ENCODE measurements around the gene NFIA. TPM values are rescaled to one million over a fixed set of nuclear protein-coding genes. Genes with fewer than 3 reads are reported as not detected.

NFIA gene
- total and polyA plus RNA-seq, 2 donors (not counting 1 experiment from before 2014, with no cell fraction given): 0.28 to 0.54 TPM

- POLR2A ChIA-PET: interaction anchor here (0.7 to 1.1 kb wide), 4 partner anchors 22 to 1360 kb away, joined by 3 to 6 read pairs (median 4); no protein-coding TSS in a partner anchor
- Histone ChIP-seq H3K9me3 (ENCODE audit: control extremely low read depth in 1 of 3, control insufficient read depth in 2 of 3, insufficient read depth in 1 of 3, low read length in 2 of 3) (peaks cover 0 to 3% (median 0%) of the 10 kb centered on the region in 3 donors), H3K4me2 (replicated peaks; ENCODE audit: low read depth, low read length, poor library complexity, severe bottlenecking) (peak overlapping the region; percentile 75), H2AFZ (ENCODE audit: insufficient read depth, low read depth, low read length, poor library complexity, severe bottlenecking) (peak overlapping the region; percentile 80), H4K20me1 (ENCODE audit: control insufficient read depth, insufficient read depth, low read length, poor library complexity, severe bottlenecking) (no peaks in the 10 kb centered on the region), H3K79me2 (ENCODE audit: control insufficient read depth, insufficient read depth, low read length) (no peaks in the 10 kb centered on the region), H3K4me3 (ENCODE audit: control extremely low read depth in 1 of 5, extremely low read depth in 1 of 5, insufficient read depth in 1 of 5, low read depth in 2 of 5, low read length in 4 of 5) (peak overlapping the region; percentile 54 to 98 (median 67)), H3K36me3 (replicated peaks in 1 of 2; ENCODE audit: control extremely low read depth in 1 of 2, control insufficient read depth in 1 of 2, extremely low read depth in 1 of 2, insufficient read depth in 2 of 2, low read length in 1 of 2) (no peaks in the 10 kb centered on the region), H3K9ac (ENCODE audit: low read length) (peak overlapping the region; percentile 73), H3K4me1 (ENCODE audit: control insufficient read depth in 2 of 2, insufficient read depth in 2 of 2, low read length in 2 of 2) (peaks cover 33% of the 10 kb centered on the region in 2 donors), H3K27me3 (replicated peaks in 1 of 4; ENCODE audit: control extremely low read depth in 1 of 4, control insufficient read depth in 3 of 4, insufficient read depth in 4 of 4, low read length in 3 of 4) (peaks cover 0 to 40% (median 33%) of the 10 kb centered on the region in 4 experiments), H3K27ac (ENCODE audit: low read length in 2 of 2) (peak overlapping the region; percentile 71 to 83)
- H3K27ac Mint-ChIP-seq: peak overlapping the region; percentile 75
- peaks cover 35% of the 10 kb centered on the region for H3K27me3 Mint-ChIP-seq
- no peaks in the 10 kb centered on the region for H3K9me3 Mint-ChIP-seq (ENCODE audit: insufficient read depth)
- intact Hi-C loops (cut with micrococcal nuclease): loop anchor here (1.0 to 5.0 kb wide), 4 partner anchors 28 to 1704 kb away; partner anchors contain the start of genes ATG4C, TM2D1 and USP1
- peaks cover 36% of the 10 kb centered on the region for H3K4me1 Mint-ChIP-seq
- ATAC-seq (ENCODE audit: low read depth) (peak; percentile 42), DNase-seq (peak; percentile 91)
- no peak for TF ChIP-seq EZH2 (IDR thresholded peaks at IDR 0.05; ENCODE audit: borderline replicate concordance, insufficient read depth, low read depth, low read length, poor library complexity, severe bottlenecking)
- WGBS (ENCODE audit: insufficient coverage): 1% methylated on average over 11 of the region's 19 CpGs
- peak overlapping the region; percentile 92 for H3K4me3 Mint-ChIP-seq
- CTCF ChIA-PET: interaction anchor here (0.7 to 3.5 kb wide), 9 partner anchors 8 to 35 kb away, joined by 3 to 40 read pairs (median 3); no protein-coding TSS in a partner anchor
Observed at GRCh38 chr1:61077676-61078541, 4.5 kb upstream of the NFIA start.

DNA sequence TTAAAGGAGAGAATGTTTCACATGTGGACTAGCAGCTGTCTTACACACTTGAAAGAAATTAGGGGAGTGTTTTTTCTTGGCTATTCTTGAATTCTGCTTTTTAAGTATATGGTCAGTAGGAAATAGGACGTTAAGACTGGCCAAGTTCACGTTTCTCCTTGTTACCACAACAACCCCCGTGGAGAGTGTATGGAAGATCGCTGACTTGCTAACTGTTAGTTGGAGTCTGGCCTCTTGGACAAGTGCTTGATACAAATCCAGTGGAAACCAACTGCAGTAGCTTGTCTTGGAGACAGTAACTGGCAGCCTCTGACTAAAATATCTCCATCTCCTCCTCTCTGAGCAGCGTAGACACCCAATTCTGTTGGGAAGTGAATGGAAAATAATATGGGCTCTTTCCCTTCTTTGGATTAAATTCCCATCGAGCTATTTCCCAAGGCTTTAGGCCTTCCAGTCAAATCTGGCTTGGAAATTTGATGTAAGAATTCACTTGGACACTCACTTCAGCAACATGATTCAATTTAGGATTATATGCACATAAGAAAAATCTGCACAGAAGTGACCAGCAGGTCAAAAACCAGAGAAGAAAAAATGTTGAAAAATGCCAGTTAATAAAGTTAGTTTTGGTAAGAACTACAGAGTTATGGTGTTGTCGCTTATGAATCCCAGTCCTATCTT is 3.6 kb upstream of the NFIA start:
- Histone ChIP-seq H2AFZ (ENCODE audit: insufficient read depth, low read depth, low read length, poor library complexity, severe bottlenecking) (no peak overlapping the region), H3K79me2 (ENCODE audit: control insufficient read depth, insufficient read depth, low read length) (no peaks in the 10 kb centered on the region), H3K27ac (ENCODE audit: low read length in 2 of 2) (no peak overlapping the region), H3K27me3 (replicated peaks in 1 of 4; ENCODE audit: control extremely low read depth in 1 of 4, control insufficient read depth in 3 of 4, insufficient read depth in 4 of 4, low read length in 3 of 4) (peaks cover 0 to 42% (median 34%) of the 10 kb centered on the region in 4 experiments), H3K4me1 (ENCODE audit: control insufficient read depth in 2 of 2, insufficient read depth in 2 of 2, low read length in 2 of 2) (peaks cover 35 to 36% of the 10 kb centered on the region in 2 donors), H4K20me1 (ENCODE audit: control insufficient read depth, insufficient read depth, low read length, poor library complexity, severe bottlenecking) (no peaks in the 10 kb centered on the region), H3K9ac (ENCODE audit: low read length) (no peak overlapping the region), H3K36me3 (replicated peaks in 1 of 2; ENCODE audit: control extremely low read depth in 1 of 2, control insufficient read depth in 1 of 2, extremely low read depth in 1 of 2, insufficient read depth in 2 of 2, low read length in 1 of 2) (no peaks in the 10 kb centered on the region), H3K4me2 (replicated peaks; ENCODE audit: low read depth, low read length, poor library complexity, severe bottlenecking) (peak overlapping the region; percentile 75), H3K9me3 (ENCODE audit: control extremely low read depth in 1 of 3, control insufficient read depth in 2 of 3, insufficient read depth in 1 of 3, low read length in 2 of 3) (peaks cover 0 to 3% (median 0%) of the 10 kb centered on the region in 3 donors), H3K4me3 (ENCODE audit: control extremely low read depth in 1 of 5, extremely low read depth in 1 of 5, insufficient read depth in 1 of 5, low read depth in 2 of 5, low read length in 4 of 5) (no peak overlapping the region)
- no peak for ATAC-seq (ENCODE audit: low read depth)
- peaks cover 38% of the 10 kb centered on the region for H3K4me1 Mint-ChIP-seq
- H3K9me3 Mint-ChIP-seq (ENCODE audit: insufficient read depth): no peaks in the 10 kb centered on the region
- WGBS (ENCODE audit: insufficient coverage): no CpG with 5 or more reads among the region's 7 CpGs
- TF ChIP-seq EZH2 (IDR thresholded peaks at IDR 0.05; ENCODE audit: borderline replicate concordance, insufficient read depth, low read depth, low read length, poor library complexity, severe bottlenecking): no peak
- TF ChIP-seq, protein P1, sequence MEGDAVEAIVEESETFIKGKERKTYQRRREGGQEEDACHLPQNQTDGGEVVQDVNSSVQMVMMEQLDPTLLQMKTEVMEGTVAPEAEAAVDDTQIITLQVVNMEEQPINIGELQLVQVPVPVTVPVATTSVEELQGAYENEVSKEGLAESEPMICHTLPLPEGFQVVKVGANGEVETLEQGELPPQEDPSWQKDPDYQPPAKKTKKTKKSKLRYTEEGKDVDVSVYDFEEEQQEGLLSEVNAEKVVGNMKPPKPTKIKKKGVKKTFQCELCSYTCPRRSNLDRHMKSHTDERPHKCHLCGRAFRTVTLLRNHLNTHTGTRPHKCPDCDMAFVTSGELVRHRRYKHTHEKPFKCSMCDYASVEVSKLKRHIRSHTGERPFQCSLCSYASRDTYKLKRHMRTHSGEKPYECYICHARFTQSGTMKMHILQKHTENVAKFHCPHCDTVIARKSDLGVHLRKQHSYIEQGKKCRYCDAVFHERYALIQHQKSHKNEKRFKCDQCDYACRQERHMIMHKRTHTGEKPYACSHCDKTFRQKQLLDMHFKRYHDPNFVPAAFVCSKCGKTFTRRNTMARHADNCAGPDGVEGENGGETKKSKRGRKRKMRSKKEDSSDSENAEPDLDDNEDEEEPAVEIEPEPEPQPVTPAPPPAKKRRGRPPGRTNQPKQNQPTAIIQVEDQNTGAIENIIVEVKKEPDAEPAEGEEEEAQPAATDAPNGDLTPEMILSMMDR (IDR thresholded peaks at IDR 0.05): no peak
- intact Hi-C loops (cut with micrococcal nuclease): loop anchor here (5.0 kb wide), 3 partner anchors 649 to 1704 kb away; partner anchors contain the start of genes ATG4C, TM2D1 and USP1
- ChIA-PET POLR2A (no interaction called here), CTCF (interaction anchor here (0.7 to 3.5 kb wide), 5 partner anchors 9 to 30 kb away, joined by 3 to 40 read pairs (median 3); no protein-coding TSS in a partner anchor)
- DNase-seq: peak; percentile 20
- H3K27me3 Mint-ChIP-seq: peaks cover 37% of the 10 kb centered on the region
- H3K4me3 Mint-ChIP-seq: peak overlapping the region; percentile 92
- no peak overlapping the region for H3K27ac Mint-ChIP-seq

All from B cell (primary cell).